Left colon (tissue), 2 donors: Measurements from ENCODE around the gene RASAL2. TPM values are rescaled to one million over a fixed set of nuclear protein-coding genes. Genes with fewer than 3 reads are reported as not detected.
"Not testable (repeated sequence)": the region's sequence is repeated elsewhere in the genome, so short reads cannot be mapped to it uniquely, and the experiment has no call there.

Experiments
- ATAC-seq: fragments of 200-7000 bp; cut with Tn5 transposase; one replicate; pipeline ENCODE4 v1.9.1; 2020; ENCODE audit warnings: mild to moderate bottlenecking, moderate library complexity
- DNase-seq, 2 donors: peaks; one replicate each; pipeline ENCODE4 v3.0.0-alpha.2; 2020
- intact Hi-C, 2 donors: fragments of 100-400 bp; cut with DNase I in 1 of 2; cut with micrococcal nuclease in 1 of 2; formaldehyde crosslinking; loops; one replicate each; pipeline versions ENCODE4 v1.11.2 to v1.14.0; 2022; cut with DNase I, micrococcal nuclease
- total RNA-seq, 2 donors: library from RNA; stranded (reverse); fragmentation: NEBNext Ultra II Directional; extraction: Animal tissue kit (Norgen Biotek cat#: 25700); gene quantifications; one replicate each; pipeline ENCODE4 v1.2.1, GENCODE V29; 2021
- donor health status: DM: no; HTN: no; CAD: no.
- donor health status: DM: yes; HTN: yes; CAD: no.

The RASAL2 gene
- total RNA-seq, 2 donors from 2014 or later = 14.5 to 17.3 TPM

GRCh38 chr1:178349801-178350200 lies 255.9 kb downstream of the RASAL2 start:
- ATAC-seq (no peak), DNase-seq (no peak)
- intact Hi-C loops = no loop called here

GRCh38 chr1:178351911-178352310 lies 258.0 kb downstream of the RASAL2 start:
- DNase-seq, intact Hi-C loops, ATAC-seq: not testable (repeated sequence)

- DNase-seq = no peak
- no peak for ATAC-seq
- intact Hi-C loops = no loop called here
Measured at GRCh38 chr1:178352790-178353416, 259.0 kb downstream of the RASAL2 start.

GRCh38 chr1:178353524-178353923 lies 259.6 kb downstream of the RASAL2 start:
- intact Hi-C loops = no loop called here
- no peak for DNase-seq
- ATAC-seq = no peak

- intact Hi-C loops = no loop called here
- ATAC-seq = no peak
Measured at GRCh38 chr1:178354816-178355215, 260.9 kb downstream of the RASAL2 start.

GRCh38 chr1:178356299-178356698 lies 262.4 kb downstream of the RASAL2 start:
- intact Hi-C loops = no loop called here
- ATAC-seq = no peak
- DNase-seq = no peak

More at GRCh38 chr1:178354816-178355215, 260.9 kb downstream of the RASAL2 start:
- no peak for DNase-seq

GRCh38 chr1:178358456-178358855 lies 264.6 kb downstream of the RASAL2 start:
- ATAC-seq = no peak
- DNase-seq = no peak
- intact Hi-C loops = no loop called here

GRCh38 chr1:178360421-178360820 lies 266.5 kb downstream of the RASAL2 start:
- intact Hi-C loops = no loop called here
- ATAC-seq (no peak), DNase-seq (no peak)

- ATAC-seq = no peak
- no peak for DNase-seq
- intact Hi-C loops = no loop called here
Measured at GRCh38 chr1:178361847-178362246, 267.9 kb downstream of the RASAL2 start.

GRCh38 chr1:178362747-178363146 lies 268.8 kb downstream of the RASAL2 start:
- no peak for ATAC-seq
- DNase-seq = no peak
- intact Hi-C loops = no loop called here

GRCh38 chr1:178364782-178365181 lies 270.9 kb downstream of the RASAL2 start:
- ATAC-seq (peak; percentile 40), DNase-seq (no peak)
- intact Hi-C loops = no loop called here

GRCh38 chr1:178367151-178367550 lies 273.2 kb downstream of the RASAL2 start:
- no peak for DNase-seq
- no peak for ATAC-seq
- intact Hi-C loops = no loop called here

- DNase-seq = no peak
- intact Hi-C loops = no loop called here
- ATAC-seq = no peak
Measured at GRCh38 chr1:178368208-178368607, 274.3 kb downstream of the RASAL2 start.

GRCh38 chr1:178371235-178371634 lies 277.3 kb downstream of the RASAL2 start:
- DNase-seq = no peak
- ATAC-seq = no peak
- intact Hi-C loops = no loop called here

GRCh38 chr1:178371933-178372388 lies 278.1 kb downstream of the RASAL2 start:
- DNase-seq = no peak
- intact Hi-C loops = no loop called here
- ATAC-seq = no peak

- intact Hi-C loops = no loop called here
- no peak for ATAC-seq
- no peak for DNase-seq
Measured at GRCh38 chr1:178374016-178374415, 280.1 kb downstream of the RASAL2 start.

GRCh38 chr1:178376008-178376407 lies 282.1 kb downstream of the RASAL2 start:
- ATAC-seq (no peak), DNase-seq (no peak)
- intact Hi-C loops = no loop called here

- ATAC-seq (no peak), DNase-seq (no peak)
- intact Hi-C loops = no loop called here
Measured at GRCh38 chr1:178379807-178380206, 285.9 kb downstream of the RASAL2 start.

GRCh38 chr1:178382372-178382771 lies 288.5 kb downstream of the RASAL2 start:
- intact Hi-C loops = no loop called here
- DNase-seq (no peak), ATAC-seq (no peak)

- ATAC-seq = no peak
Measured at GRCh38 chr1:178385662-178386061, 291.8 kb downstream of the RASAL2 start.

More at GRCh38 chr1:178385662-178386061, 291.8 kb downstream of the RASAL2 start:
- DNase-seq = no peak
- intact Hi-C loops = no loop called here
